Cardiac fibroblast (primary cell): ENCODE results near the gene RTP3.
A peak's percentile ranks its signal among the peaks of the same experiment; 100 is the strongest.

ENCODE experiments used
- DNase-seq, 2 donors: peaks; one replicate each; pipeline versions ENCODE4 v3.0.0 to v3.0.0-alpha.2; 2010; ENCODE audit warnings: low read depth in 2 of 2
- H3K4me3 ChIP-seq, 2 donors: replicated peaks in 1 of 2; 1 replicate in 1 of 2; 2 replicates in 1 of 2; pipeline ENCODE4 v1.5.1; 2011; ENCODE audit warnings: low read depth in 2 of 2, low read length in 2 of 2, mild to moderate bottlenecking in 2 of 2, moderate library complexity in 1 of 2
- TF ChIP-seq, protein P1 (sequence below): IDR thresholded peaks from one replicate; pipeline ENCODE4 v1.5.1; 2011; ENCODE audit warnings: low read depth, mild to moderate bottlenecking, low read length, inconsistent platforms

The RTP3 gene

DNA sequence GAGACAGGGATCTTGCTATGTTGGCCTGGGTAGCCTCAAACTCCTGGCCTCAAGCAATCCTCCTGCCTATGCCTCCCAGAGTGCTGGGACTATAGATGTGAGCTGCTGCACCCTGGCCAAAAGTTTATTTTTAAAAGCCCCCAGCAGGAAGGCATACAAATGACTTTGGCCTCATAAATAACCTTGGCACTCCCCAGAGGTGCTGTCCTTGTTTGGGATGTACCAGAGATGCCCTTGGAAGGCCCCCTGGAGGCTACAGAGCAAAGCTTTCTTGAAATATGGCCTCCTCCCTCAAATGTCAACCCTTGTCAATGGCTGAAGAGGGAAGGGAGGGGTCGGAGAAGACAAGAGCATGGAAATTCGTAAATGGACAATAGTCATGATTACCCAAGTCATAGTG, 14.0 kb upstream of the RTP3 start:
- no peak for DNase-seq
- H3K4me3 ChIP-seq = no peak overlapping the region
- TF ChIP-seq, protein P1, sequence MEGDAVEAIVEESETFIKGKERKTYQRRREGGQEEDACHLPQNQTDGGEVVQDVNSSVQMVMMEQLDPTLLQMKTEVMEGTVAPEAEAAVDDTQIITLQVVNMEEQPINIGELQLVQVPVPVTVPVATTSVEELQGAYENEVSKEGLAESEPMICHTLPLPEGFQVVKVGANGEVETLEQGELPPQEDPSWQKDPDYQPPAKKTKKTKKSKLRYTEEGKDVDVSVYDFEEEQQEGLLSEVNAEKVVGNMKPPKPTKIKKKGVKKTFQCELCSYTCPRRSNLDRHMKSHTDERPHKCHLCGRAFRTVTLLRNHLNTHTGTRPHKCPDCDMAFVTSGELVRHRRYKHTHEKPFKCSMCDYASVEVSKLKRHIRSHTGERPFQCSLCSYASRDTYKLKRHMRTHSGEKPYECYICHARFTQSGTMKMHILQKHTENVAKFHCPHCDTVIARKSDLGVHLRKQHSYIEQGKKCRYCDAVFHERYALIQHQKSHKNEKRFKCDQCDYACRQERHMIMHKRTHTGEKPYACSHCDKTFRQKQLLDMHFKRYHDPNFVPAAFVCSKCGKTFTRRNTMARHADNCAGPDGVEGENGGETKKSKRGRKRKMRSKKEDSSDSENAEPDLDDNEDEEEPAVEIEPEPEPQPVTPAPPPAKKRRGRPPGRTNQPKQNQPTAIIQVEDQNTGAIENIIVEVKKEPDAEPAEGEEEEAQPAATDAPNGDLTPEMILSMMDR = no peak

DNA sequence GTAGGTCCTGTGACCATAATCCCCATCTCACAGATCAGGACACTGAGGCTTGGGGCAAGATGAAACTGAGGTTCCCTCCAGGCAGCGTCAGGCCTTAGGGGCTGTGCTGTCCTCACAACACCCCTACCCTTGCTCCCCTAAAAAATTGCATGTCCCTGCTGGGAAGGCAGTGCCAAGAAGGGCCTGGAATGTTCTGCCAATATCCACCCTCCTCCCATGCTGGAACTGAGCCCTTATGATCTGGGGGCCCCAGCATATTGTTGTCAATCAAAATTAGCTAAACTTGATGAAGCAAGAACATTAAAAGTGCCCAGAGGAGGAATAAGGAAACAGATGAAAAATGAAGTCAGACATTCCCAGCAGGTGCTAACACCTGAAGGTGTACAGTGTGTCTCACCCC, 13.4 kb upstream of the RTP3 start:
- no peak for DNase-seq
- H3K4me3 ChIP-seq = no peak overlapping the region
- TF ChIP-seq, protein P1 = no peak

DNA sequence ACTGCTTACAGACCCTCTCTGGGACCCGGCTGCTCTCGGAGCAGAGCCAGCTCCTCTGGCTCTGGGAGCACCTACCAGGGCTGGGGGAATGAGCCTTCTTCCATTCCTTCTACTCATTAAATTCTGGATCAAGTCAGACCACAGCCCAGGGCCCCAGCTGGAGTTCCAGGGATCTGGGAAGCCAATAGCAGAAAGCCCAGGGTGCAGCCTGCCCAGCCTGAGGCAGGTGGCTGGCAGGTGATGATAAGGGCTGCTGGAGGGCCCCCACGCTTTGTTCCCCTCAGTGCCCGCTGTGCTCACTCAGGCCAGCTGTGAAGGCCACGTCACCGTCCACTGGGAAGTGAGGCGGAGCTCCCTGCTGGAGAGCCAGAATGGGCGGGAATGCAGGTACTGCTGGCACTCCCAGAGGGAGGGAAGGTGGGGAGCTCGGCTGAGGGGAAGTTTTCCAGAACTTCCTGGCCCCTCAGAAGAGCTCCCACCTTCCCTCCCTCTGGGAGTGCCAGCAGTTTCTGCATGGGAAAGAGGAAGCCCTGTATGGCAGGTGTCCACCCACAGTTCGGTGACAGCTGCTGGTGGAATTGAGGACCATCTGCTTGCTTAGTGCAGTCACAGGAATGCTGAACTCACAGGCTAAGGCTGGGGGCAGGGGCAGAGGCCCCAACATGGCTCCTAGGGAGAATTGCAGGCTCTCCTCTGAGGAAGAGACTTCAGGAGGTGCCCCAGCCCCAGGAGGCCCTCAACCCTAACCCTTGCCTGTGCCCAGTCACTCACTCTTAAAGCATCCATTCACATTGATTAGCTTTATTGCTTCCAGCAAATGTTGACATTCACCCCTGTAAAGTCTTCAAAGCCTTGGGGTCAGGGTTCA, 12.6 kb upstream of the RTP3 start:
- TF ChIP-seq, protein P1 = no peak
- DNase-seq = no peak
- H3K4me3 ChIP-seq = no peak overlapping the region

DNA sequence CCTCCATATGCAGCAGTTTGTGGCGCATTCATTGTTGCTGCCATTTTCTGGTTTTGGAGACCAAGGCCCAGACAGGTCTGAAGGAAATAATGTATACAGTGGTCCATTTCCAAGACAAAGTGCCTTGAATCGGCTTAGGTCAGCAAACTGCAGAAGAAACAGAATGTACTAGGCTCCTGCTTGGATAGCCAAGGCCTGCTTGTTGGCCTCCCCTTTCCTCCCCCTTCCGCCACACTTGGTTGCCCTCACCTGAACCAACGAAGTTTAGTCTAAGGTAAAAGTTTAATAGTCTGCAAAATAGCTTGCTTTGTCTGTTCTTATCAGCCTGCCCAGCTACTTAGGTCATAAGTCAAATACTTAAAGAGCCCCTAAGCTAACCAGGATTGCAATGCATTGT, 12.0 kb upstream of the RTP3 start:
- no peak for DNase-seq
- no peak overlapping the region for H3K4me3 ChIP-seq
- TF ChIP-seq, protein P1 = no peak

DNA sequence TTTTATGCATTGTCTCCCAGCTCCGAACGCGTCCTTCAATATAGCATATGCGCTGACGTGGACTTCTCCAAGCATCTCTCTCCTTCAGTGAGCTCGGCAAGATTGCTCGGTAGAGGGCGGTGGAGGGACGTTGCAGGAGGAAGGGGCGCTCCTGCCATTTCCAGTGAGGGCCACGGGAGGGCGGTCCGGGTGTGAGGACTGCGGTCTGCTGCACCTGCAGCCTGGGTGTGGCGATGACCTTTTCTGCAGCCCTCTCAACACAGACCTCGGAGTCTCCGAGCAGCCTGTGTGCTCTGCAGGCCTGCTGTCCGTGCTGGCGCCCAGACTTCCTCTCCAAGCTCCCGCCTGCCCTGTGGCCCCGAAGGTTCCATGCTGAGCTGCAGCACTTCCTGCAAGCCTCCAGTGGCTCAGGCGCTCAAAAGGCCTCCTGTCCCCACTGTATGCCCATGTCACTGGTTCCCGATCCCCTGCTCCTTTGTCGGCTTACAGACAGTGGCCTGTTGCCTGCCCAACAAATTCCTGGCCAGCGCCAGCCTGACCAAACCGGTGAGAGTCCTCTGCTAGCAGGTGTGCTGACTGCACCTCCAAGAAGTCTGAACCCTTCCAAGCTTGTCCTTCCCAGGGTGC, 8.9 kb upstream of the RTP3 start:
- TF ChIP-seq, protein P1 = peak; percentile 100
- no peak overlapping the region for H3K4me3 ChIP-seq
- DNase-seq = peak; percentile 86 to 93

DNA sequence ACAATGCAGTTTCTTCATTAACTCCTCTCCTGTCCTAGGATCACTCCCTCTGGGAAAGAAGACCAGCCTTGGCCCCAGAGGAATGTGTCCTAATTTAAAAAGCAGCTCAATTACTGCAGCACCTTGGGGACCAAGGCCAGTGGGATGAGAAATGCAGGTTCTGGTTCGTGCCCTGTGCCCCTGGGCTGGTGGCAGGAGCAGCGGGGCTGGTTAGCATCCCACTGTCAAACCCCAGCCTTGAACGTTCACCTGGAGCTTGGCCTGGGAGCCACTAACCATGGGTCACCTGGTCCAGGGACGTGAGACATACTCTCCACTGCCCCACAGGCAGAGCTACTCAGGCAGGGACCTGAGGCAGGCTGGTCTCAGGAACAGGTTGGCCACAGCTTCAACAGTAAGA, 8.4 kb upstream of the RTP3 start:
- TF ChIP-seq, protein P1 = no peak
- no peak overlapping the region for H3K4me3 ChIP-seq
- no peak for DNase-seq
